Endodermal cell (in vitro differentiated cells): ENCODE results near the gene VEGFA. TPM values are rescaled to one million over a fixed set of nuclear protein-coding genes. Genes with fewer than 3 reads are reported as not detected.

Experiments
- DNase-seq: peaks from one replicate; pipeline ENCODE4 v3.0.0-alpha.2; 2017
- H3K27ac ChIP-seq: 2 replicates; pipeline ENCODE4 v1.5.1; 2013; ENCODE audit warnings: mild to moderate bottlenecking, low read depth, low read length, moderate library complexity
- H3K27me3 ChIP-seq: 2 replicates; pipeline ENCODE4 v1.6.1; 2013; ENCODE audit warnings: mild to moderate bottlenecking, low read length, moderate library complexity; ENCODE audit not compliant: insufficient read depth, control insufficient read depth, poor library complexity, severe bottlenecking
- H3K36me3 ChIP-seq: 2 replicates; pipeline ENCODE4 v1.7.0; 2013; ENCODE audit warnings: mild to moderate bottlenecking, low read length, moderate library complexity; ENCODE audit not compliant: control insufficient read depth, insufficient read depth
- H3K4me1 ChIP-seq: one replicate; pipeline ENCODE4 v1.7.0; 2013; ENCODE audit warnings: low read length; ENCODE audit not compliant: control insufficient read depth, insufficient read depth
- H3K4me3 ChIP-seq: 2 replicates; pipeline ENCODE4 v1.5.1; 2013; ENCODE audit warnings: mild to moderate bottlenecking, low read length, moderate library complexity
- H3K9ac ChIP-seq: 2 replicates; pipeline ENCODE4 v1.6.1; 2013; ENCODE audit warnings: mild to moderate bottlenecking, low read length, moderate library complexity; ENCODE audit not compliant: poor library complexity, severe bottlenecking; ENCODE audit errors: extremely low read depth
- H3K9me3 ChIP-seq: 2 replicates; pipeline ENCODE4 v1.6.1; 2013; ENCODE audit warnings: mild to moderate bottlenecking, low read length, moderate library complexity; ENCODE audit not compliant: control insufficient read depth
- H3K27ac Mint-ChIP-seq: 2 replicates; pipeline ENCODE4 v1.8.0; 2020; ENCODE audit warnings: mixed read lengths
- H3K27me3 Mint-ChIP-seq: 2 replicates; pipeline ENCODE4 v1.8.0; 2021; ENCODE audit warnings: mild to moderate bottlenecking, mixed read lengths; ENCODE audit not compliant: insufficient read depth
- H3K36me3 Mint-ChIP-seq: 2 replicates; pipeline ENCODE4 v1.8.0; 2020; ENCODE audit warnings: low read depth, mixed read lengths
- H3K4me1 Mint-ChIP-seq: 2 replicates; pipeline ENCODE4 v1.8.0; 2020; ENCODE audit warnings: mixed read lengths
- H3K4me3 Mint-ChIP-seq: 2 replicates; pipeline ENCODE4 v1.8.0; 2020; ENCODE audit warnings: mild to moderate bottlenecking, moderate library complexity, mixed read lengths
- H3K9me3 Mint-ChIP-seq: 2 replicates; pipeline ENCODE4 v1.8.0; 2020; ENCODE audit warnings: mild to moderate bottlenecking, mixed read lengths
- CTCF ChIP-seq: fragments of 200-600 bp; sonication (generic); conservative IDR thresholded peaks from 2 replicates; pipeline ENCODE4 v1.5.0; 2021; ENCODE audit warnings: antibody characterized with exemption, mild to moderate bottlenecking
- WGBS, 2 experiments: methylation state at CpG; one replicate each; pipeline versions ENCODE4 v1.1.5 to v1.1.7; 2013; ENCODE audit warnings: missing lambda C conversion rate in 2 of 2, mixed read lengths in 1 of 2; ENCODE audit not compliant: insufficient coverage in 1 of 2, insufficient read length in 1 of 2; 5-methylcytosine and 5-hydroxymethylcytosine counted together
- total RNA-seq, 2 donors: library from RNA; stranded (reverse); fragmentation: NEBNext Ultra II Directional in 1 of 2; extraction: Animal tissue kit (Norgen Biotek cat#: 25700) in 1 of 2; gene quantifications; 2 replicates in 1 of 2; 3 replicates in 1 of 2; pipeline ENCODE4 v1.2.1, GENCODE V29; 2021

The VEGFA gene
- total RNA-seq, 2 donors from 2014 or later: 163 to 254 TPM

GRCh38 chr6:43805699-43806042 is 35.7 kb downstream of the VEGFA start:
- no peak overlapping the region for H3K27ac Mint-ChIP-seq
- Histone ChIP-seq H3K36me3 (no peaks in the 10 kb centered on the region), H3K9ac (no peak overlapping the region), H3K9me3 (no peaks in the 10 kb centered on the region), H3K27ac (no peak overlapping the region), H3K4me3 (no peak overlapping the region), H3K4me1 (peaks cover 41% of the 10 kb centered on the region), H3K27me3 (no peaks in the 10 kb centered on the region)
- no peaks in the 10 kb centered on the region for H3K36me3 Mint-ChIP-seq
- no peak for DNase-seq
- no peak overlapping the region for H3K4me3 Mint-ChIP-seq
- TF ChIP-seq CTCF: no peak
- peaks cover 70% of the 10 kb centered on the region for H3K4me1 Mint-ChIP-seq
- no peaks in the 10 kb centered on the region for H3K27me3 Mint-ChIP-seq
- H3K9me3 Mint-ChIP-seq: no peaks in the 10 kb centered on the region
- 90 to 100% methylated on average over 3 to 5 of the region's 5 CpGs for WGBS, 2 experiments

- Mint-ChIP-seq H3K27me3 (no peaks in the 10 kb centered on the region), H3K9me3 (no peaks in the 10 kb centered on the region)
- peaks cover 41% of the 10 kb centered on the region for H3K4me1 ChIP-seq
Measured at GRCh38 chr6:43806043-43806757, 36.2 kb downstream of the VEGFA start.

GRCh38 chr6:43806758-43807227 is 36.8 kb downstream of the VEGFA start:
- H3K4me1 Mint-ChIP-seq: peaks cover 70% of the 10 kb centered on the region
- no peaks in the 10 kb centered on the region for H3K36me3 Mint-ChIP-seq
- Histone ChIP-seq H3K27ac (no peak overlapping the region), H3K9ac (no peak overlapping the region), H3K4me1 (peaks cover 41% of the 10 kb centered on the region), H3K27me3 (no peaks in the 10 kb centered on the region), H3K9me3 (no peaks in the 10 kb centered on the region), H3K4me3 (no peak overlapping the region), H3K36me3 (no peaks in the 10 kb centered on the region)
- peak overlapping the region; percentile 69 for H3K27ac Mint-ChIP-seq
- H3K4me3 Mint-ChIP-seq: no peak overlapping the region
- TF ChIP-seq CTCF: no peak
- H3K27me3 Mint-ChIP-seq: no peaks in the 10 kb centered on the region
- no peak for DNase-seq
- WGBS, 2 experiments: 98 to 100% methylated on average over 1 to 5 of the region's 5 CpGs
- H3K9me3 Mint-ChIP-seq: no peaks in the 10 kb centered on the region

More at GRCh38 chr6:43806043-43806757, 36.2 kb downstream of the VEGFA start:
- Mint-ChIP-seq H3K4me3 (no peak overlapping the region), H3K27ac (peak overlapping the region; percentile 69), H3K36me3 (no peaks in the 10 kb centered on the region), H3K4me1 (peaks cover 70% of the 10 kb centered on the region)
- Histone ChIP-seq H3K27me3 (no peaks in the 10 kb centered on the region), H3K9ac (no peak overlapping the region), H3K9me3 (no peaks in the 10 kb centered on the region), H3K4me3 (no peak overlapping the region), H3K27ac (no peak overlapping the region), H3K36me3 (no peaks in the 10 kb centered on the region)
- no peak for TF ChIP-seq CTCF
- DNase-seq: no peak
- WGBS, 2 experiments: 56 to 77% methylated on average over 5 to 9 of the region's 9 CpGs
